HL-60 (cell line): ENCODE measurements around the gene TIFAB.

ENCODE experiments used
- CTCF ChIP-seq: IDR thresholded peaks from one replicate; pipeline ENCODE4 v1.5.1; 2011; ENCODE audit warnings: low read length, control low read depth, inconsistent platforms; ENCODE audit not compliant: insufficient read depth
- GABPA ChIP-seq: IDR thresholded peaks from 2 replicates; pipeline ENCODE4 v1.6.1; 2012; ENCODE audit warnings: low read depth
- POLR2AphosphoS5 ChIP-seq: IDR thresholded peaks from 2 replicates; pipeline ENCODE4 v1.6.1; 2012; ENCODE audit warnings: low read depth
- SPI1 ChIP-seq: IDR thresholded peaks from 2 replicates; pipeline ENCODE4 v1.6.1; 2012; ENCODE audit warnings: low read depth, mild to moderate bottlenecking, borderline replicate concordance
- TF ChIP-seq, protein P1 (sequence below): IDR thresholded peaks from 2 replicates; pipeline ENCODE4 v1.6.1; 2012; ENCODE audit warnings: low read depth; ENCODE audit not compliant: insufficient replicate concordance

DNA sequence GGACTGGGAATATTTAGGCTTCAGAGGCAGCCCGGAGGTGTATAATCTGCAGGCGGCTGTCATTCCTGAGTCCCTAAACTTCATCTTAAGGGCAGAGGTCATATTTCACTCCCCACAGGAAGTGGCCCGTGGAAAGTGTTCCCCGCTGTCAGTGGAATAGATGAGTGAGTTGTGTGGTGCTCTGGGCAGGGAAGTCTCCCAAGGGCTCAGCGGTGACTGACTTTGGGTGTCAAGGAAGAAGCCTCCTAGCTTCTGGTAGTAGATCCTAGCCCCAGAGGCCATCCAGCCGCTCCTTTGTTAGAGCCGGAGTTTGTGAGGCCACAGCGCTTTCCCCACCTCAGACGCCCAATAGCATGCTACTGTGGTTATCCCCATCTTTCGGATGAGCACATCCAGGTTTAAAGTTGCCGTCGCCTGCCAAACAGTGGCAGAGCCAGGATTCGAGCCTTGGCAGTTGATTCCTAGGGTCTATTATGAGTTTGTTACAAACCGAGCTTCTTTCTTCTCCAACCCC, 38.9 kb upstream of the TIFAB start:
- TF ChIP-seq CTCF (no peak), SPI1 (no peak), GABPA (no peak), POLR2AphosphoS5 (no peak)
- TF ChIP-seq, protein P1, sequence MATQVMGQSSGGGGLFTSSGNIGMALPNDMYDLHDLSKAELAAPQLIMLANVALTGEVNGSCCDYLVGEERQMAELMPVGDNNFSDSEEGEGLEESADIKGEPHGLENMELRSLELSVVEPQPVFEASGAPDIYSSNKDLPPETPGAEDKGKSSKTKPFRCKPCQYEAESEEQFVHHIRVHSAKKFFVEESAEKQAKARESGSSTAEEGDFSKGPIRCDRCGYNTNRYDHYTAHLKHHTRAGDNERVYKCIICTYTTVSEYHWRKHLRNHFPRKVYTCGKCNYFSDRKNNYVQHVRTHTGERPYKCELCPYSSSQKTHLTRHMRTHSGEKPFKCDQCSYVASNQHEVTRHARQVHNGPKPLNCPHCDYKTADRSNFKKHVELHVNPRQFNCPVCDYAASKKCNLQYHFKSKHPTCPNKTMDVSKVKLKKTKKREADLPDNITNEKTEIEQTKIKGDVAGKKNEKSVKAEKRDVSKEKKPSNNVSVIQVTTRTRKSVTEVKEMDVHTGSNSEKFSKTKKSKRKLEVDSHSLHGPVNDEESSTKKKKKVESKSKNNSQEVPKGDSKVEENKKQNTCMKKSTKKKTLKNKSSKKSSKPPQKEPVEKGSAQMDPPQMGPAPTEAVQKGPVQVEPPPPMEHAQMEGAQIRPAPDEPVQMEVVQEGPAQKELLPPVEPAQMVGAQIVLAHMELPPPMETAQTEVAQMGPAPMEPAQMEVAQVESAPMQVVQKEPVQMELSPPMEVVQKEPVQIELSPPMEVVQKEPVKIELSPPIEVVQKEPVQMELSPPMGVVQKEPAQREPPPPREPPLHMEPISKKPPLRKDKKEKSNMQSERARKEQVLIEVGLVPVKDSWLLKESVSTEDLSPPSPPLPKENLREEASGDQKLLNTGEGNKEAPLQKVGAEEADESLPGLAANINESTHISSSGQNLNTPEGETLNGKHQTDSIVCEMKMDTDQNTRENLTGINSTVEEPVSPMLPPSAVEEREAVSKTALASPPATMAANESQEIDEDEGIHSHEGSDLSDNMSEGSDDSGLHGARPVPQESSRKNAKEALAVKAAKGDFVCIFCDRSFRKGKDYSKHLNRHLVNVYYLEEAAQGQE: no peak
